H9 (cell line): Measurements from ENCODE around the gene AP5M1. TPM values are rescaled to one million over a fixed set of nuclear protein-coding genes. Genes with fewer than 3 reads are reported as not detected.

Source experiments
- DNase-seq: peaks from one replicate; pipeline ENCODE4 v3.0.0-alpha.2; 2017
- H2AFZ ChIP-seq: one replicate; pipeline ENCODE4 v1.6.1; 2013; ENCODE audit warnings: mild to moderate bottlenecking, low read length, control low read depth, moderate library complexity
- H2AK5ac ChIP-seq: 2 replicates; pipeline ENCODE4 v1.6.1; 2013; ENCODE audit warnings: low read length, control low read depth, mixed read lengths; ENCODE audit not compliant: insufficient read length
- H2BK120ac ChIP-seq: one replicate; pipeline ENCODE4 v1.6.1; 2013; ENCODE audit warnings: low read depth, mild to moderate bottlenecking, low read length, control low read depth, inconsistent platforms; ENCODE audit not compliant: poor library complexity, severe bottlenecking
- H2BK12ac ChIP-seq: 2 replicates; pipeline ENCODE4 v1.6.1; 2013; ENCODE audit warnings: low read length, control low read depth, mixed read lengths, low read depth; ENCODE audit not compliant: insufficient read length
- H2BK15ac ChIP-seq: 2 replicates; pipeline ENCODE4 v1.6.1; 2013; ENCODE audit warnings: low read depth, low read length, control low read depth
- H2BK20ac ChIP-seq: one replicate; pipeline ENCODE4 v1.6.1; 2013; ENCODE audit warnings: low read depth, mild to moderate bottlenecking, low read length, control low read depth, inconsistent platforms; ENCODE audit not compliant: poor library complexity, severe bottlenecking
- H2BK5ac ChIP-seq: 2 replicates; pipeline ENCODE4 v1.6.1; 2013; ENCODE audit warnings: low read length, control low read depth, mixed read lengths; ENCODE audit not compliant: insufficient read length
- H3K14ac ChIP-seq: 2 replicates; pipeline ENCODE4 v1.6.1; 2013; ENCODE audit warnings: low read length, control low read depth; ENCODE audit not compliant: insufficient read depth
- H3K18ac ChIP-seq: 2 replicates; pipeline ENCODE4 v1.6.1; 2013; ENCODE audit warnings: low read depth, mild to moderate bottlenecking, mixed read lengths, low read length, control low read depth; ENCODE audit not compliant: insufficient read length
- H3K23ac ChIP-seq: 2 replicates; pipeline ENCODE4 v1.6.1; 2013; ENCODE audit warnings: low read length, control low read depth, mixed read lengths, low read depth; ENCODE audit not compliant: insufficient read length
- H3K23me2 ChIP-seq: 2 replicates; pipeline ENCODE4 v1.6.1; 2013; ENCODE audit warnings: low read depth, mild to moderate bottlenecking, mixed read lengths, low read length, control low read depth; ENCODE audit not compliant: insufficient read length, poor library complexity, severe bottlenecking
- H3K27ac ChIP-seq: 2 replicates; pipeline ENCODE4 v1.5.1; 2013; ENCODE audit warnings: low read length, control low read depth, mixed read lengths, low read depth; ENCODE audit not compliant: insufficient read length
- H3K27me3 ChIP-seq: 2 replicates; pipeline ENCODE4 v1.6.1; 2013; ENCODE audit warnings: low read length, control low read depth, inconsistent platforms; ENCODE audit not compliant: insufficient read depth
- H3K4ac ChIP-seq: 2 replicates; pipeline ENCODE4 v1.6.1; 2013; ENCODE audit warnings: low read depth, mild to moderate bottlenecking, control low read depth, inconsistent platforms, low read length, moderate library complexity
- H3K4me1 ChIP-seq: 2 replicates; pipeline ENCODE4 v1.6.1; 2013; ENCODE audit warnings: low read length, control low read depth, inconsistent platforms; ENCODE audit not compliant: insufficient read depth
- H3K4me2 ChIP-seq: 2 replicates; pipeline ENCODE4 v1.6.1; 2013; ENCODE audit warnings: low read length, control low read depth, mixed read lengths; ENCODE audit not compliant: insufficient read length, insufficient read depth
- H3K56ac ChIP-seq: 2 replicates; pipeline ENCODE4 v1.6.1; 2013; ENCODE audit warnings: low read depth, mild to moderate bottlenecking, mixed read lengths, low read length, control low read depth; ENCODE audit not compliant: insufficient read length
- H3K79me1 ChIP-seq: 2 replicates; pipeline ENCODE4 v1.6.1; 2013; ENCODE audit warnings: low read depth, mild to moderate bottlenecking, moderate library complexity, low read length, control low read depth, inconsistent platforms; ENCODE audit not compliant: insufficient read depth, poor library complexity, severe bottlenecking
- H3K79me2 ChIP-seq: 2 replicates; pipeline ENCODE4 v1.6.1; 2013; ENCODE audit warnings: low read length, control low read depth, inconsistent platforms; ENCODE audit not compliant: insufficient read depth
- H3K9ac ChIP-seq: 2 replicates; pipeline ENCODE4 v1.6.1; 2013; ENCODE audit warnings: low read length, control low read depth, mixed read lengths; ENCODE audit not compliant: insufficient read length; ENCODE audit errors: extremely low read depth
- H3K9me3 ChIP-seq: one replicate; pipeline ENCODE4 v1.6.1; 2013; ENCODE audit warnings: low read depth, low read length, inconsistent platforms; ENCODE audit not compliant: control insufficient read depth
- H3T11ph ChIP-seq: one replicate; pipeline ENCODE4 v1.6.1; 2013; ENCODE audit warnings: mild to moderate bottlenecking, low read length, control low read depth, inconsistent platforms
- H4K20me1 ChIP-seq: one replicate; pipeline ENCODE4 v1.6.1; 2013; ENCODE audit not compliant: control insufficient read depth, insufficient read length, insufficient read depth
- H4K5ac ChIP-seq: 2 replicates; pipeline ENCODE4 v1.6.1; 2013; ENCODE audit warnings: low read depth, mild to moderate bottlenecking, mixed read lengths, low read length, control low read depth; ENCODE audit not compliant: insufficient read length
- H4K8ac ChIP-seq: replicated peaks from 2 replicates; pipeline ENCODE4 v1.6.1; 2013; ENCODE audit warnings: low read length, control low read depth, mixed read lengths, low read depth; ENCODE audit not compliant: insufficient read length
- H4K91ac ChIP-seq: 2 replicates; pipeline ENCODE4 v1.6.1; 2013; ENCODE audit warnings: low read depth, mild to moderate bottlenecking, moderate library complexity, mixed read lengths, low read length, control low read depth; ENCODE audit not compliant: insufficient read length
- H3K27ac Mint-ChIP-seq, 3 experiments: 2 replicates in 2 of 3; 3 replicates in 1 of 3; pipeline ENCODE4 v1.8.0; 2020 to 2021; ENCODE audit warnings: mixed read lengths in 3 of 3, mild to moderate bottlenecking in 1 of 3, moderate library complexity in 1 of 3
- H3K27me3 Mint-ChIP-seq: 2 replicates; pipeline ENCODE4 v1.8.0; 2021; ENCODE audit warnings: low read depth, mild to moderate bottlenecking, moderate library complexity, mixed read lengths
- H3K36me3 Mint-ChIP-seq, 3 experiments: 2 replicates in 2 of 3; 3 replicates in 1 of 3; pipeline ENCODE4 v1.8.0; 2020 to 2021; ENCODE audit warnings: low read depth in 3 of 3, mixed read lengths in 3 of 3; ENCODE audit not compliant: insufficient read depth in 1 of 3
- H3K4me1 Mint-ChIP-seq, 2 experiments: 2 replicates each; pipeline ENCODE4 v1.8.0; 2020; ENCODE audit warnings: mixed read lengths in 2 of 2
- H3K4me3 Mint-ChIP-seq, 2 experiments: 2 replicates in 1 of 2; 3 replicates in 1 of 2; pipeline ENCODE4 v1.8.0; 2020 to 2021; ENCODE audit warnings: mild to moderate bottlenecking in 2 of 2, mixed read lengths in 2 of 2, moderate library complexity in 1 of 2
- H3K9me3 Mint-ChIP-seq, 2 experiments: 2 replicates in 1 of 2; 3 replicates in 1 of 2; pipeline ENCODE4 v1.8.0; 2020; ENCODE audit warnings: mild to moderate bottlenecking in 2 of 2, mixed read lengths in 2 of 2, moderate library complexity in 1 of 2
- WGBS: extraction: QIAGEN DNeasy Blood & Tissue Kit; methylation state at CpG from one replicate; pipeline ENCODE4 v1.1.7; 2013; ENCODE audit warnings: missing lambda C conversion rate, low lambda C conversion rate, mixed read lengths; ENCODE audit not compliant: insufficient read length; ENCODE audit errors: extremely low coverage; 5-methylcytosine and 5-hydroxymethylcytosine counted together
- total RNA-seq: library from RNA; stranded (reverse); gene quantifications from 2 replicates; pipeline ENCODE4 v1.2.1, GENCODE V29; 2021
- TF ChIP-seq, protein P1 (sequence below): fragments of 200-600 bp; sonication (generic); conservative IDR thresholded peaks from 3 replicates; pipeline ENCODE4 v1.8.0; 2021; ENCODE audit warnings: antibody characterized with exemption, mild to moderate bottlenecking

The AP5M1 gene
- total RNA-seq, 1 experiment from 2014 or later = 42.6 TPM

DNA sequence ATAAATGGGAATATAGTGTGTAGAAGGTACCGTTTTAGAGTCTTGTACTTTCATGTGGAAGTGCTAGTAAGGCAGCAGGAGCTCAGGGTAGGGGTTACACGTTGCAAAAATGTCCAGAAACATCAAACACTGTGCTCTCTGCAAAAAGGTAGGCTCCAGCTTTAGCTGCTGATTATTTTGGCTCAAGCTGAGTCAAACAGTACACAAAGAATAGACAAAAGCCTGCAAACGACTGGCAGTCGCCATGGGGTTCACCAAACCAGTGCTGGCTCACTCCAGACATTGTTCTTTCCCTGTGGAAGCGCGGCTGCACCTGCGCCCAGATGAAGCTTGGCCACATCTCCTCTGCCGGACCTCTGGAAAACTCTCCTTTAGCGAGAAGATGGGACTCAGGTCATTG lies 76.3 kb downstream of the AP5M1 start:
- Mint-ChIP-seq H3K4me3 (no peak overlapping the region), H3K27ac (no peak overlapping the region), H3K9me3 (peaks cover 10 to 29% of the 10 kb centered on the region in 2 experiments), H3K4me1 (peaks cover 3 to 5% of the 10 kb centered on the region in 2 experiments), H3K36me3 (peaks cover 3 to 12% (median 7%) of the 10 kb centered on the region in 3 experiments; a peak in 6 of 7 replicates), H3K27me3 (peaks cover 2% of the 10 kb centered on the region)
- H2BK15ac ChIP-seq = no peak overlapping the region
- no peak overlapping the region for H3T11ph ChIP-seq
- no peak overlapping the region for H4K5ac ChIP-seq
- H3K14ac ChIP-seq = no peak overlapping the region
- H3K27ac ChIP-seq = no peak overlapping the region
- H3K9me3 ChIP-seq = no peaks in the 10 kb centered on the region
- H3K79me2 ChIP-seq = no peaks in the 10 kb centered on the region
- H4K91ac ChIP-seq = no peak overlapping the region
- no peak overlapping the region for H2BK12ac ChIP-seq
- H3K4me1 ChIP-seq = no peaks in the 10 kb centered on the region
- H3K56ac ChIP-seq = no peak overlapping the region
- H3K79me1 ChIP-seq = no peaks in the 10 kb centered on the region
- no peak overlapping the region for H2BK120ac ChIP-seq
- H3K27me3 ChIP-seq = no peaks in the 10 kb centered on the region
- no peak overlapping the region for H3K9ac ChIP-seq
- WGBS = no CpG with 5 or more reads among the region's 9 CpGs
- TF ChIP-seq, protein P1, sequence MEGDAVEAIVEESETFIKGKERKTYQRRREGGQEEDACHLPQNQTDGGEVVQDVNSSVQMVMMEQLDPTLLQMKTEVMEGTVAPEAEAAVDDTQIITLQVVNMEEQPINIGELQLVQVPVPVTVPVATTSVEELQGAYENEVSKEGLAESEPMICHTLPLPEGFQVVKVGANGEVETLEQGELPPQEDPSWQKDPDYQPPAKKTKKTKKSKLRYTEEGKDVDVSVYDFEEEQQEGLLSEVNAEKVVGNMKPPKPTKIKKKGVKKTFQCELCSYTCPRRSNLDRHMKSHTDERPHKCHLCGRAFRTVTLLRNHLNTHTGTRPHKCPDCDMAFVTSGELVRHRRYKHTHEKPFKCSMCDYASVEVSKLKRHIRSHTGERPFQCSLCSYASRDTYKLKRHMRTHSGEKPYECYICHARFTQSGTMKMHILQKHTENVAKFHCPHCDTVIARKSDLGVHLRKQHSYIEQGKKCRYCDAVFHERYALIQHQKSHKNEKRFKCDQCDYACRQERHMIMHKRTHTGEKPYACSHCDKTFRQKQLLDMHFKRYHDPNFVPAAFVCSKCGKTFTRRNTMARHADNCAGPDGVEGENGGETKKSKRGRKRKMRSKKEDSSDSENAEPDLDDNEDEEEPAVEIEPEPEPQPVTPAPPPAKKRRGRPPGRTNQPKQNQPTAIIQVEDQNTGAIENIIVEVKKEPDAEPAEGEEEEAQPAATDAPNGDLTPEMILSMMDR = no peak
- no peak overlapping the region for H4K8ac ChIP-seq
- H3K4me2 ChIP-seq = no peak overlapping the region
- no peaks in the 10 kb centered on the region for H4K20me1 ChIP-seq
- H3K18ac ChIP-seq = no peak overlapping the region
- no peak overlapping the region for H2AK5ac ChIP-seq
- H2BK20ac ChIP-seq = no peak overlapping the region
- no peak overlapping the region for H2BK5ac ChIP-seq
- DNase-seq = no peak
- no peaks in the 10 kb centered on the region for H3K23me2 ChIP-seq
- no peak overlapping the region for H3K23ac ChIP-seq
- H2AFZ ChIP-seq = no peak overlapping the region
- no peak overlapping the region for H3K4ac ChIP-seq
